ENCODE measurements around the gene SPATA20.

The SPATA20 gene

DNA sequence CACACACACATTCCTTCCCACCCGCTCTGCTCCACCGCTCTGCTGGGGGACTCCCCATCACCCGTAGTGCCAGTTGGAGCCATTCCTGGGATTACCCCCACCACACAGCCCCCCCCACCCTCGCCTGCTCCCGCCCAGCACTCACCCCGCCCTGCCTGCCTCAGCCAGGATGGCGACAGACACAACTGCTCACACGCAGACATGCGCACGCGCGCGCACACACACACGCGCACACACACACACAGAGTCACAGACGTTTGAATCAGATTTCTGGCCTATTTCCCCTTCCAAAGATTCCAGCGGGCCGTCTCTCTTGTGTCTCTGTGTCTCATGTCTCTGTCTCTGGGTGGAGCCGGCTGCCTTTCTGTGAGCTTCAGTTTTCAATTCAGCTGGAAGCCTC is 17.9 kb downstream of the SPATA20 start:
- TF ChIP-seq REST (IDR thresholded peaks at IDR 0.05; ENCODE audit: low read depth) (no peak), TCF12 (IDR thresholded peaks at IDR 0.05; ENCODE audit: low read depth) (no peak), CEBPB (IDR thresholded peaks at IDR 0.05) (no peak), CREB1 (IDR thresholded peaks at IDR 0.05; ENCODE audit: low read depth) (no peak), NFIC (IDR thresholded peaks at IDR 0.05) (no peak), YY1 (IDR thresholded peaks at IDR 0.05; ENCODE audit: low read depth) (no peak), EGR1 (IDR thresholded peaks at IDR 0.05) (no peak), TAF1 (IDR thresholded peaks at IDR 0.05; ENCODE audit: low read depth) (no peak), RAD21 (IDR thresholded peaks at IDR 0.05; ENCODE audit: low read depth) (no peak), EP300 (IDR thresholded peaks at IDR 0.05; ENCODE audit: borderline replicate concordance) (no peak), ZBTB7A (IDR thresholded peaks at IDR 0.05; ENCODE audit: low read depth) (no peak), FOXM1 (IDR thresholded peaks at IDR 0.05; ENCODE audit: borderline replicate concordance, low read depth) (no peak), TEAD4 (IDR thresholded peaks at IDR 0.05) (no peak)
- TF ChIP-seq, protein P1, sequence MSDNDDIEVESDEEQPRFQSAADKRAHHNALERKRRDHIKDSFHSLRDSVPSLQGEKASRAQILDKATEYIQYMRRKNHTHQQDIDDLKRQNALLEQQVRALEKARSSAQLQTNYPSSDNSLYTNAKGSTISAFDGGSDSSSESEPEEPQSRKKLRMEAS (IDR thresholded peaks at IDR 0.05): no peak
- TF ChIP-seq, protein P2, sequence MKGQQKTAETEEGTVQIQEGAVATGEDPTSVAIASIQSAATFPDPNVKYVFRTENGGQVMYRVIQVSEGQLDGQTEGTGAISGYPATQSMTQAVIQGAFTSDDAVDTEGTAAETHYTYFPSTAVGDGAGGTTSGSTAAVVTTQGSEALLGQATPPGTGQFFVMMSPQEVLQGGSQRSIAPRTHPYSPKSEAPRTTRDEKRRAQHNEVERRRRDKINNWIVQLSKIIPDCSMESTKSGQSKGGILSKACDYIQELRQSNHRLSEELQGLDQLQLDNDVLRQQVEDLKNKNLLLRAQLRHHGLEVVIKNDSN (IDR thresholded peaks at IDR 0.05): no peak

DNA sequence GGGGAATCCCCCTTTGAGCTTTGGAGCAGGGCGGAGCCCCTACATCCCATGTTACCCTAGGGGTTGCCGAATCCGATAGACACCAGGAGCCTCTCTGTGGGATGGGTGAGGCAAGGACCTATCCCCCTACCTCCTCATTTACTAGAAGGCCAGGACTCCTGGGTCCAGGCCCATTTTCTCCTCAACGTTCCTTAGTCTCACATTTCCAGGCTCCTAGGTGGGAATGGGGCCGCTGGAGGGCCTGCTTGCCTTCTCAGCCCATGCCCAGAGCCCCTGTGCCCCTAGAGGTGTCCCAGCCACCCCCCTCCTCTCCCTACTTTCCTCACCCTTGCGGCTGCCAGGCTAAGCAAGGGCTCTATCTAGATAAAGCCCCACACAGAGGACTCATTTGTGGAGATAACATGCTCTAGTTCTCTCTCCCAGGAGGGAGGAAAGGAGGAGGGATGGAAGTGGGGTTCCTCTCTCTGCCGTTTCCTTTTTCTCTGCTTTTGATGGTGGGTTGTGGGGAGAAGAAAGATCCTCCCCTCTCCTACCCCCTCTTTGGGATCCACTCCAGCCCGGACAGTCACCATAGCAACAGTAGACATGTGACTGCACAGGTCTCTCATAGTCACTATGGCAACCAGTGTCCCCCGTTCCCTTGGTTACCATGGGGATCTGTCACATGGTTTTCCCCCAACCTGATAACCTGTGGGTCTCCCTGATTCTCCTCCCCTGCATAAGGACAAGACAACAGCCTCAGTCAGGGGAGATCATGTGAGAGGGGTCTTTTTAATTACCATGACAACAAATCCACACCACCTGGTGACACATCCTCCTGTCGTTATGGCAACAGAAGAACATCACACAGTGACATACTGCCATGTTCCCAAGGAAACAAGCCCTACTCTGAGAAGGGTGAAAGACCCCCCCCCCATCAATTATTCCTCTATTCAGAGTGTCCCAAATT is 18.7 kb downstream of the SPATA20 start:
- no peak for TF ChIP-seq CEBPB (IDR thresholded peaks at IDR 0.05)
- no peak for TF ChIP-seq FOXM1 (IDR thresholded peaks at IDR 0.05; ENCODE audit: borderline replicate concordance, low read depth)
- TF ChIP-seq, protein P1 (IDR thresholded peaks at IDR 0.05): no peak
- no peak for TF ChIP-seq EGR1 (IDR thresholded peaks at IDR 0.05)
- TF ChIP-seq, protein P2 (IDR thresholded peaks at IDR 0.05): peak; percentile 62
- no peak for TF ChIP-seq TAF1 (IDR thresholded peaks at IDR 0.05; ENCODE audit: low read depth)
- TF ChIP-seq REST (IDR thresholded peaks at IDR 0.05; ENCODE audit: low read depth): no peak

- no peak for TF ChIP-seq TEAD4 (IDR thresholded peaks at IDR 0.05)
- TF ChIP-seq, protein P1 (IDR thresholded peaks at IDR 0.05): no peak
- no peak for TF ChIP-seq FOXM1 (IDR thresholded peaks at IDR 0.05; ENCODE audit: borderline replicate concordance, low read depth)
- TF ChIP-seq EP300 (IDR thresholded peaks at IDR 0.05; ENCODE audit: borderline replicate concordance): no peak
These were observed 19.9 kb downstream of the SPATA20 start for GRCh38 chr17:50566886-50567285.

GRCh38 chr17:50568659-50569058 is 21.7 kb downstream of the SPATA20 start:
- TF ChIP-seq FOXM1 (IDR thresholded peaks at IDR 0.05; ENCODE audit: borderline replicate concordance, low read depth) (no peak), EP300 (IDR thresholded peaks at IDR 0.05; ENCODE audit: borderline replicate concordance) (no peak), TAF1 (IDR thresholded peaks at IDR 0.05; ENCODE audit: low read depth) (no peak), EGR1 (IDR thresholded peaks at IDR 0.05) (no peak), REST (IDR thresholded peaks at IDR 0.05; ENCODE audit: low read depth) (no peak), NFIC (IDR thresholded peaks at IDR 0.05) (no peak), CEBPB (IDR thresholded peaks at IDR 0.05) (no peak), TCF12 (IDR thresholded peaks at IDR 0.05; ENCODE audit: low read depth) (no peak), CREB1 (IDR thresholded peaks at IDR 0.05; ENCODE audit: low read depth) (no peak), TEAD4 (IDR thresholded peaks at IDR 0.05) (no peak), YY1 (IDR thresholded peaks at IDR 0.05; ENCODE audit: low read depth) (no peak), ZBTB7A (IDR thresholded peaks at IDR 0.05; ENCODE audit: low read depth) (no peak), RAD21 (IDR thresholded peaks at IDR 0.05; ENCODE audit: low read depth) (no peak)
- TF ChIP-seq, protein P1 (IDR thresholded peaks at IDR 0.05): no peak
- TF ChIP-seq, protein P2 (IDR thresholded peaks at IDR 0.05): no peak
